OCI-LY7 (cell line): Measurements from ENCODE around the gene FYN.

ENCODE experiments used
- EZH2phosphoT487 ChIP-seq: fragments of 200-600 bp; sonication (generic); IDR thresholded peaks from 2 replicates; pipeline ENCODE4 v1.6.1; 2018; ENCODE audit warnings: low read depth, borderline replicate concordance, mild to moderate bottlenecking, mixed run types, antibody characterized with exemption, low read length, moderate library complexity, mixed read lengths
- TF ChIP-seq, protein P1 (sequence below): fragments of 200-600 bp; sonication (generic); conservative IDR thresholded peaks from 2 replicates; pipeline ENCODE4 v1.5.1; 2014; ENCODE audit warnings: mild to moderate bottlenecking, antibody characterized with exemption, low read length, moderate library complexity, mixed read lengths

DNA sequence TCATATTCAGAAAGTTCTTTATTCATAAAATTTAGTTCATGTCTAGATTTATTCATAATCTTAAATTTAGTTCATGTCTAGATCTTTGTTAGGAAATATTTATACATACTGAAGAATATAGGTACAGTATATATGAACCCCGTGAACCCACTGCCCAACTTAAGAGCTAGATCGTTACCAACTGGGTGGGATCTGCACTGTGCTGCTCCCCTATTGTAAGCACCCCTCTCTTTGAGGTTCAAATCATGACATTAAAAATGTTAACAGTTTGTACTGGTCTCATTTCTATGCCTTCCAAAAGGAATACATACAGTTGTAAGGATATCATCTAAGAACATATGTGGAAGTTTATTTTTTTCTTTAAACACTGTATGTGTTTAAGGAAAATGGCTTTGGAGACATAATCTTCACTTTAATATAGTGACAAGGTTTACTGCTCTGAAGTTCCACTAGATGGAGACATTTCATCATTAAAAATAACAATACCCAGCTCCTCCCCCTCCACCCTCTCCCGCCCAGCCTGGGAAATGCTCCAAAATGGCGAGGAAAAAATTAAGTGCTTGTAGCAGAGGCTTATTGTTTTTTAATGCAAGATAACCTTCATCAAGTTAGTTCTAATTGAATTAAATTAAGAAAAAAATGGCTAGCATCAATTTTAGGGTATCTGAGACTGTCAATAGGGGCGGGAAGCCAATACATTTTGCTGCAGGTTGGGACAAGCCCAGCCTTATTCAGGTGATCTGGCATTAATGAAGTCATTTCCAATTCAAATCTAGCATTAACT is 163.4 kb downstream of the FYN start:
- TF ChIP-seq, protein P1, sequence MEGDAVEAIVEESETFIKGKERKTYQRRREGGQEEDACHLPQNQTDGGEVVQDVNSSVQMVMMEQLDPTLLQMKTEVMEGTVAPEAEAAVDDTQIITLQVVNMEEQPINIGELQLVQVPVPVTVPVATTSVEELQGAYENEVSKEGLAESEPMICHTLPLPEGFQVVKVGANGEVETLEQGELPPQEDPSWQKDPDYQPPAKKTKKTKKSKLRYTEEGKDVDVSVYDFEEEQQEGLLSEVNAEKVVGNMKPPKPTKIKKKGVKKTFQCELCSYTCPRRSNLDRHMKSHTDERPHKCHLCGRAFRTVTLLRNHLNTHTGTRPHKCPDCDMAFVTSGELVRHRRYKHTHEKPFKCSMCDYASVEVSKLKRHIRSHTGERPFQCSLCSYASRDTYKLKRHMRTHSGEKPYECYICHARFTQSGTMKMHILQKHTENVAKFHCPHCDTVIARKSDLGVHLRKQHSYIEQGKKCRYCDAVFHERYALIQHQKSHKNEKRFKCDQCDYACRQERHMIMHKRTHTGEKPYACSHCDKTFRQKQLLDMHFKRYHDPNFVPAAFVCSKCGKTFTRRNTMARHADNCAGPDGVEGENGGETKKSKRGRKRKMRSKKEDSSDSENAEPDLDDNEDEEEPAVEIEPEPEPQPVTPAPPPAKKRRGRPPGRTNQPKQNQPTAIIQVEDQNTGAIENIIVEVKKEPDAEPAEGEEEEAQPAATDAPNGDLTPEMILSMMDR = peak; percentile 95
- TF ChIP-seq EZH2phosphoT487 = no peak
